Mucosa of gallbladder (tissue), 1 donor: Measurements from ENCODE around the gene MMP25. TPM values are rescaled to one million over a fixed set of nuclear protein-coding genes. Genes with fewer than 3 reads are reported as not detected.

Experiments
- DNase-seq: peaks from one replicate; pipeline ENCODE4 v3.0.0-alpha.2; 2020; ENCODE audit warnings: low spot score
- total RNA-seq: library from RNA; stranded (reverse); gene quantifications from one replicate; pipeline ENCODE4 v1.2.1, GENCODE V29; 2021
- donor health status: DM: no; HTN: no; CAD: no.

The MMP25 gene, protein sequence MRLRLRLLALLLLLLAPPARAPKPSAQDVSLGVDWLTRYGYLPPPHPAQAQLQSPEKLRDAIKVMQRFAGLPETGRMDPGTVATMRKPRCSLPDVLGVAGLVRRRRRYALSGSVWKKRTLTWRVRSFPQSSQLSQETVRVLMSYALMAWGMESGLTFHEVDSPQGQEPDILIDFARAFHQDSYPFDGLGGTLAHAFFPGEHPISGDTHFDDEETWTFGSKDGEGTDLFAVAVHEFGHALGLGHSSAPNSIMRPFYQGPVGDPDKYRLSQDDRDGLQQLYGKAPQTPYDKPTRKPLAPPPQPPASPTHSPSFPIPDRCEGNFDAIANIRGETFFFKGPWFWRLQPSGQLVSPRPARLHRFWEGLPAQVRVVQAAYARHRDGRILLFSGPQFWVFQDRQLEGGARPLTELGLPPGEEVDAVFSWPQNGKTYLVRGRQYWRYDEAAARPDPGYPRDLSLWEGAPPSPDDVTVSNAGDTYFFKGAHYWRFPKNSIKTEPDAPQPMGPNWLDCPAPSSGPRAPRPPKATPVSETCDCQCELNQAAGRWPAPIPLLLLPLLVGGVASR
- 1.1 TPM for total RNA-seq

DNA sequence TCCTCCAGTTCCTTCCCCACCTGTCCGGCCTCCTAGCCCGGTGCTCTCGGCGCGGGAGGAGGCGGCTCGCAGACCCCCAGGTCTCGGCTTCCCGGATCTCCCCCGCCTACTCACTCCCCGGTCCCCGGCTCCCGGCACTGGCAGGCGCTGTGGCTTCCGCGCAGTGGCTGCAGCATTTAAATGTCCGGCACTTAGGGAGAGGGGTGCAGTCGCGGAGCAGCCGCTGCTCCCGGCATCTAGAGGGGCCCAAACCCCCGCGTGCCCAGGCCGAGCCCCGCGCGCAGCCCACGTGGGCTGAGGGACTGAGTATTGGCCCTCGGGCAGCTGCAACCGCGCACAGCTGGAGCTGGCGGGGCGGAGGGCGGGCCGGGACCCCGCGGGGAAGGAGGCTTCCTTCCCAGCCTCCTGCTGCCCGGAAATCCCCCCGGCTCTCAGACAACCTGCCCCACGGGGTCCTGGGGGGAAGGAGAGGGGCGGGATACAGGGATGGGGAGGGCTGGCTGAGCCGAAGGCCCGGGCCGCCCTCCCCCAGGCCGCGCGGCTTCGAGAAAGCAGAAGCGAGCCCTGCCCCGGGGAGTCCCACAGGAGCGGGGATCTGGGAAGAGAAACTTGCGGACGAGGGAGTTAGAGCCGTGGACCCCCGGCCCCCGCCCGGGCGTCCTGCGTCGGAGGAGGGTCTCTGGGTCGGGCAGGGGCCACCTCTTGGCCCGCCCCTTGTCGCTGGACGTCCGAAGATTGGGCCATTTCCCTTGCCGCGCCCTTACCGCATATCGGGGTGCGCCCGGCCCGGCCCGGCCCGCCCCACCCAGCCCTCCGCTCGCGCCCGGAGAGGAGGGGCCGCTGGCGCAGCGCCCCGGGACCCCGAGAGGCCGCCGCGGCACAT lies at the start of gene MMP25:
MMP25 (plus strand) TSS at position 804 of the 883 bp plus-strand sequence. CDS start 357 bp downstream, outside the sequence.
- DNase-seq, result no peak

DNA sequence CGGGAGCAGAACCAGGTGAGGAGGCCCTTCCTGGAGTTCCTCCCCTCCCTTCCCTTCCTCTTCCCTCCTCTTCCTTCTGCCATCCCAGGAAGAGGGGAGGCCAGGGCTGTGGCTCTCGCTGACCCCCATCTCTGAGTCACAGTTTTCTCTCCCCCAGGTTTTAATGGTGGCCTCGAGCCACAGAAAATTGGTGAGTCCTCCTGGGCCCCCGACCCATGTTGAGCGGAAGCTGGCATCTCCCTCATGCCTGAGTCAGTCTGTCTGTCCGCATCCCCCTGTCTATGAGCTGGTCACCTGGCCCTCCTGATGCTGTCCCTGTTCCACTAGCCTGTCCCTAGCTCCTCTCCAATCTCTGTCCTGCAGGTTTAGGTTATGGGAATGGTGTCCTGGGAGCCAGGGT lies 46.4 kb upstream of the MMP25 start:
- no peak for DNase-seq

DNA sequence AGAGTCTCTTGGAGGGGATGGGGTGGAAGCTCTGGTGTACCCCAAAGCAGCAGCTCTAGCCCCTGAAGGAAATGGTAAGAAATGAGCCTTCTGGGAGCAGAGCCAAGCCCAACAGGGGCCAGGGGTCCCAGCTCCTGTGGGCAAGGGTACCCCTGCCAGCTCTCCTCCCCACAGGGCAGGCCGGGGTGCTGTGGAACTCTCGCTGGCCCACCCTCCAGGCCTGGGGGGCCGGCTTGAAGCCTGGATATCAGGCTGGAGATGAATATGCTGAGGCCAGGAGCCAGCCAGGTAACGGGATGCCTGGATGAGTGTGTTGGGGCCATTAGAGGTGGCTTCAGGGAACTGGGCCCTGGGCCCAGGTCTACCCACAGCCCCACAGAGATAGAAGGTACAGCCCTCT lies 45.8 kb upstream of the MMP25 start:
- DNase-seq, result no peak

DNA sequence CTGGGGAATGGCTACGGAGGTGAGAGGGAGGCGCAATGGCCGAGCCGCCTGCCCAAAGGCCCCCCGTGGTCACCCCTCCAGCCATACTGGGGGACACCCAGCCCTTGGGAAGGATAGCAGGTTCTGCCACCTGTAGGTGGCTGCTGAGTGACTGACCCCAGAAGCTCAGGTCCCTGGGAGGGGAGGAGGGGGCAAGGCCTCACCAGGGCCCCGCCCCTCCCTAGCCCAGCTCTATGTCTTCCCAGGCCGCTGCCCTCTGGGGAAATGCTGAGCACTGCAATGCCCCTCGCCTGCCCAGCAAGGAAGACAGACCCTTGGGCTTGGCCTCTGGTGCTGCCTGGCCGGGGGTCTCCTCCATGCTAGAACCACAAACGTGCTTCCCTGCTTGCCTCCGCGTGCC lies 45.0 kb upstream of the MMP25 start:
- no peak for DNase-seq

DNA sequence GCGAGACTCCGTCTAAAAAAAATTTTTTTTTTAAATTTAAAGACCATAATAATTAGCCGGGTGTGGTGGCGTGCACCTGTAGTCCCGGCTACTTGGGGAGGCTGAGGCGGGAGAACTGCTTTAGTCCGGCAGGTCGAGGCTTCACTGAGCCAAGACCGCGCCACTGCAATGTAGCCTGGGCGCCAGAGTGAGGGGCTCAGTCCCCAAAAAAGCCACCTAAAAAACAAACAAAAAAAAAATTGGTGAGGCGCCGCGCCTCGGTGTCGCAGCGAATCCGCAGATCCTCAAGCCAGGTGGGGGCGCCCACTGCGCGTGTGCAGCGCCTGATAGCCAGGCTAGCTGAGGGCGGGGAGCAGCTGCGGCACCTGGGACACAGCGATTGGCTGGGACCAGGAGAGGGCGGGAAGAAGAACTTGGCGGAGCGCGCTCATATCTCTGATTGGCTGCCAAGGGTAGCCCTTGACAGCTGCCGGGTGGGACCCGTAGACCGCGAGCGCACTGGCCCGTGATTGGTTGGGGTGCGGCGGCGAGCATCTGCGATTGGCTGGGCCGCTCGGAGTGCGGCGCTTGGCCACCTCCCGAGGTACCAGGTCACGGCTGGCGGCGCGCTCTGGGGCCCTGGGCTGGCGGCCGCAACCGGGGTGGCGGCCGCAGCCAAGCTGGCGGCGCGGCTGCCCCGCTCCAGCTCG lies 42.6 kb upstream of the MMP25 start:
- DNase-seq, result peak; percentile 98

DNA sequence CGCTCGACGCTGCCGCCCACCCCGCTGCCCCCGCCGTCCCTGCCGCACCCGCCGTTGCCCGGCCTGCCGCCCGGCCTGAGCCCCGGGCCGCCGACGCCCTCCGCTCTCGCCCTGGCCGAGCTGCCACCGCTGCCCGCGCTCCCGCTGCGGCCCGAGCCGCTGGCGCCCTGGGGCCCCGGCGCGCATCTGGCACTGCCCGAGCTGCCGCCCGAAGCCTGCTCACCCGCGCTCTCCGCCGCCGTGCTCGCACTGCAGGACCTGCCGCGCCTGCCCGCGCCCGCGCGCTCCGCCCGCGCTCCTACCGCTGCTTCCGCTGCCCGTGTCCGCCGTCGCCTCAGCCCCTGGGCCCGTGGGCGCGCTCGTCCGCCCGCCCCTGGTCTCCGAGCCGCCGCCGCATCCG lies 42.0 kb upstream of the MMP25 start:
- no peak for DNase-seq

DNA sequence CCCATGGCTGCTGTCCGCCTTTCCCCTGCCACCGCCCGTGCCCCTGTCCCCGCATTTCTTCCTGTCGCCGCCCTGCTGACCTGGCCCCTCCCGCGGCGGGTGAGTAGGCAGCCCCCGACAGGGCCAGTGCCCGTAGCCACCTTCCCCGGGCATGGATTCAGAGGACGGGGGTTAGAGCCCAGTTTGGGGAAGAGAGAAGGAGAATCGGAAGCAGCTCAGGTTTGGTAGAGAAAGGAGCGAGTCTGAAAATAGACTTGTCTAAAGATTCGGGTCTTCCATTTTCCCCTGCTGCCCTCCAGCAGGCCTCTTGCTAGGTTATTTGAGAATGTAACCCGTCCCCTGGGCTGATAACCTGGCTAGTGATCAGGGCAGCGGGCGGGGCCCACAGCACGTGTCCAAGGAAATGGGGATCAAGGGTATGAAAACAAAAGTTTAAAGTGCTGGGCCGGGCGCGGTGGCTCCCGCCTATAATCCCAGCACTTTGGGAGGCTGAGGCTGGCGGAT lies 41.5 kb upstream of the MMP25 start:
- DNase-seq, result no peak

DNA sequence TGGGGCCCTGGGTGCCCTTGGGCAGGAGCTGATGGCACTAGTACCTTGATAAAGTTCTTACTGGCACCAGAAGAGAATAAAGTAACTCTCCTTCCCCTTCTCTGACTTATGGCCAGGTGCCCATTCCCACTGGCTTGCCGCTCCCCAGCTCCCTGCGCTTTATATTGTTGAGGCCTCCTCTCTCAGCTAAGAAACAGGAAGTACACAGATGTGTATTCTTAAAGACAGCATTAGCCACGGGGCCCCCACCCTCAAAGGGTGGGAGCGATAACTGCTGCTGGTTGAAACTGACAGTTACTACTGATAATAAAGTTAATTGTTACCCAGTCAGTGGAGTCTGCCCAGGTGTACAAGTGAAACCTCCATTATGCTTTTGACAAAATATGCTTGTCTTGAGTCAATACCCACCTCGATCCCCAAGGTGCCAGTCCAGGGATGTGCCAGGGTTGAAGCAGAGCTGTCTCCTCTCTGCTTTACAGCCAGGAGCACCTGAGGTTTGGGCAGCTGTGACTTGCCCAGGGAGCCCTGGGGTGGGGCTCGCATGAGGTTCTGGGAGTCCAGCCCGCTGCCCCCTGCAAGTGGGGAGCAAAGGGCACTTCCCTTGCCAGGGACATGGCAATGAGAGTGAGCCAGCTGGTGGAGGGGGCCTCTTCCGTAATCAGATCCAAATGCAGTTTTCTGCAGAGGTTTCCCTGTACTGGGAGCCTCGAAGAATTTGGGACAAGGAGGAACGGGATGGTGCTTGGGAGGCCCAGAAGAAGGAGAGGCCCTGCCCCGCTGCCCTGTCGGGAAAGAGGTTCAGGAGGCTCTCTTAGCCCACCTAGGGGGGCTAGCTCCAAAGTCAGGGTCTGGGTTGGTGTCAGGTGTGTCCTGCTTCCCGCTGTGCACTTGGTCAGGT lies 39.1 kb upstream of the MMP25 start:
- peak; percentile 72 for DNase-seq

DNA sequence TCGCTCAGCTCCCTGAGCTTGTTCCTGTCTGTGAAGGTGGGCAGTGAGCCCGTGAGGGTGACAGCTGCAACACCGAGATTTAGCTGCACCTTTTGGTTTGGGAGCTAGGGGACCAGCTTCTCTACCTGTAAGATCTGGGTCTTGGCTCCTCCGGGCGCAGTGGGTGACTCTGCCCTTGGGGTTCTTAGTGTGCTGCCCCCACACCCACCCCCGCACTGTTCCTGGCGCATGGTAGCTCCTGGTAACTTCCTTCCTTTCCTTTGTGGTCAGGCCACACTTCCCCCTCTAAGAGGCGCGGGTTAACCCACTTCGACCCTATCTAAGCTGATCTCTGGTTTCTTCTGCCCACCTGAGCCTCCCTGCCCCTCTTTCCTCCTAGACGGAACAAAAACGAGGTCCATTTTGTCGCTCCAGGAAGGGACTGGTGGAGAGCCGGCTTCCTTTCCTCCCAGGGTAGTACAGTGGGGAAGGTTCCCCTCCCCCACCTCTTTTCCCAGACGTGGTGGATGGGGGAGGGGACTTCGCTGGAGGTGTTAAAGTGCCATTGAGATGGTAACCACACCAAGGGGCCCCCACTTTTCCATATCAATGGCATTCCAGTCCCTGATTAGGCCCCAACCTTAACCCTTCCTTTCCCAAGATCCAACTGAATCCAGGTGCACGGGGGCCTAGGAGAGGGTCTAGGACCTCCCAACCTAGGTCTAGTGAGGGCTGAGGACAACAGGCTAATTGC lies 38.2 kb upstream of the MMP25 start:
- DNase-seq, result no peak

DNA sequence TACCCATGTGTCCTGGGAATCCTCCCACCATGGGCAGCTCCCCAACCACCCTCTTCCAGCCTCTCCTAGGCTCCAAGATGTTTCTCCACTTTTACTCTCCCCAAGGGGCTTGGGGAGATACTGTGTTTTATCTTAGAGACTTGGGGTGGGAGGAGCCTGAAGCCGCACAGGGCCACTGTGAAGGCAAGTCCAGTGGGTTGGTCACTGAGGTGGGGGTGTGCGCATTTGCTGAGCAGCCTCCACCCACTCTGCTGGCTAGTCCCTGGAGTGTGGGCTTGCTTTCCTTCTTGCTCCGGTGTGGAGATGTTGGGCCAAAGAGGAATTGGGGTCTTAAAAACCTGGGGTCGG lies 37.7 kb upstream of the MMP25 start:
- DNase-seq, result no peak

DNA sequence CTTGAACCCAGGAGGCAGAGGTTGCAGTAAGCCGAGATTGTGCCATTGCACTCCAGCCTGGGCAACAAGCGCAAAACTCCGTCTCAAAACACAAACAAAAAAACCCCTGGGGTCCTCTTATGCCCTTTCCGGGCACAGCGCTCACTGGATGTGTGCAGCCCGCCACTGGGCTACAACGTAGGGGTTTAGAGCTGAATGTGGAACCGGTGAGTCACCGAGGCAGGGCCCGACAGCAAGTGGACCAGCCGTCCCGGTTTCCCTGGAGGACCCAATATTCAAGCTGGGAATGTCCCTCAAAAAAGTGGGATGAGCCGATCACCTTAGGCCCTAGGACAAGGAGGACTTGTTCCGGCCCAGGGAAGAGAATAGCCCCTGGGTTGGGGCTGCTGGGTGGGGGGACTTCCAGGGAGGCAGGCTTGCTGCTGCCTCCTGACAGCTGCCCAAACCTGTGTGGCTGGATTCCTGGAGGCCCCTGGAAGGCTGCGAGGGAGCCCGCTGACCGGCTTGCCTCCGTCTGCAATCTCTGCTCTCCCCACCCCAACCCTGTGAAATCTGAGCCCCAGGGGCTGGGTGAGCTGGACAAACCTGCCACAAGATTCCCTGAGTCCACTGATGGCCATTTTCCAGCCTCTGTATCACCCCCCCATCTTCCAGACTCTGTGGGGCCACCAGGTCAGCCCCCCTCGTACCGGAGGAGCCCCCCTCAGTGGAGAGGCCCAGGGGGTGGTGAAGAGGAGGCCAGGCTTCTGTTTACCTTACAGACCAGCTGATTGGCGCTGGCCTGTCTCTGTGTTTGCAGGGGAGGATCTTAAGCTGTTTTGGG lies 36.6 kb upstream of the MMP25 start:
- peak; percentile 62 for DNase-seq

DNA sequence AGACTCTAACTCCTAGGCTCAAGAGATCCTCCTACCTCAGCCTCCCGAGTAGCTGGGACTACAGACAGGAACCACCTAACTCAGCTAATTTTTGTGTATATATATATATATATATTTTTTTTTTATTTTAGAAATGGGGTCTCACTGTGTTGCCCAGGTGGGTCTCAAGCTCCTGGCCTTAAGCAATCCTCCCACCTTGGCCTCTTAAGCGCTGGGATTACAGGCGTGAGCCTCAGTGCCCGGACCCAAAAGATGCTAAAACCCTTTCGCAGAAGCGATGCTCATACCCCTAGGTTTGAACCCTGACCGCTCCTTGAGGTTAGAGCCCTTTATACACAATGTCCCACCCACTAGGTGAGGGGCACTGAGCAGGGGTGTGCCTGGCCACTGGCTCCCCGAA lies 35.9 kb upstream of the MMP25 start:
- no peak for DNase-seq

DNA sequence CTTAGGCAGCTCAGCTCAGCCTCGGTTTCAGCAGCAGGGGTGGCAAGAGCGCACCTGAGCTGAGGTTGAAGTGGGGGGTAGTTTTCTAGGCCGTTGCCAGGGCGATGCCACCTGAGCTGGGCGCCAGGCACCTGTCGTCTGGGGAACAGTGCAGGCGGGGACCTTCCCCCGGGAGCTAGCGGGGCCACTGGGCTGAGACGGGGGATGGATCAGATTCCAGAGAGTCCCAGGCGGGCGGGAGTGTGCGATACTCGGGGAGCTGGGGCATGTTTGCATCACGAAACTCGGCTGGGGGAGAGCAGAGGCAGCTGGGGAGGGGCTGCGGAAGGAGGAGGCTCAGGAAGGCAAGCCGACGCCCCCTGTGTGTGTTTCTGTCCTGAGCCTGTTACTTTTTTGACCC lies 34.1 kb upstream of the MMP25 start:
- DNase-seq, result no peak

DNA sequence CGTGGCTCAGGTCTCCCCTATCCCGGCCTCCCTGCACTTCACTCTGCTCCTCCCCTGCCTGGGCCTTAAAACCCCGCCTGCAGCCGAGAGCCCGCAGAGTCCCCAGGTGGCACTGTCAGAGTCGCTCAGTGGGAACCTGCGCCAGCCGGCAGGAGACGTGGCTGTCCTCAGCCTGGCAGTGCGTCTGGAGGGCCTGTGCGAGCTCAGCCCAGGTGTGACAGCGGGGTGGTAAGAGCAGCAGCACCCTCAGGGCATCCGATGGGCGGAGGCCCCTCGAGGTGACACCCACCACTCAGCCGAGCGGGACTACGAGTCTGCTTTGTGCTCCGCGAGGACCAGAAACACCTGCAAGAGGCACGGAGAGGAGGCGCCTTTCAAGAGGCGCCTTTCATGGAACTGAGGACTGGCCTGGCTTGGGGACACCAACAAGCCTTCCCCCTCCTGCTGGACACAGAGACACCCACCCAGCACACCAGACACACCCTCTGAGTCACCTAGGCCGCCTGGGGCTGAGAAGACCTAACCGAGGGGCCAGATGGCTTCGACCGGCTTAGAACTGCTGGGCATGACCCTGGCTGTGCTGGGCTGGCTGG lies 33.4 kb upstream of the MMP25 start, which contains the start of gene CLDN9:
CLDN9 (plus strand) TSS at position 96 of the 593 bp plus-strand sequence; CDS start at position 536, 440 bp downstream.
- DNase-seq, result peak; percentile 44

DNA sequence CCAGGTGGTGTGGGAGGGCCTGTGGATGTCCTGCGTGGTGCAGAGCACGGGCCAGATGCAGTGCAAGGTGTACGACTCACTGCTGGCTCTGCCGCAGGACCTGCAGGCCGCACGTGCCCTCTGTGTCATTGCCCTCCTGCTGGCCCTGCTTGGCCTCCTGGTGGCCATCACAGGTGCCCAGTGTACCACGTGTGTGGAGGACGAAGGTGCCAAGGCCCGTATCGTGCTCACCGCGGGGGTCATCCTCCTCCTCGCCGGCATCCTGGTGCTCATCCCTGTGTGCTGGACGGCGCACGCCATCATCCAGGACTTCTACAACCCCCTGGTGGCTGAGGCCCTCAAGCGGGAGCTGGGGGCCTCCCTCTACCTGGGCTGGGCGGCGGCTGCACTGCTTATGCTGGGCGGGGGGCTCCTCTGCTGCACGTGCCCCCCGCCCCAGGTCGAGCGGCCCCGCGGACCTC lies 32.8 kb upstream of the MMP25 start:
- DNase-seq, result no peak

DNA sequence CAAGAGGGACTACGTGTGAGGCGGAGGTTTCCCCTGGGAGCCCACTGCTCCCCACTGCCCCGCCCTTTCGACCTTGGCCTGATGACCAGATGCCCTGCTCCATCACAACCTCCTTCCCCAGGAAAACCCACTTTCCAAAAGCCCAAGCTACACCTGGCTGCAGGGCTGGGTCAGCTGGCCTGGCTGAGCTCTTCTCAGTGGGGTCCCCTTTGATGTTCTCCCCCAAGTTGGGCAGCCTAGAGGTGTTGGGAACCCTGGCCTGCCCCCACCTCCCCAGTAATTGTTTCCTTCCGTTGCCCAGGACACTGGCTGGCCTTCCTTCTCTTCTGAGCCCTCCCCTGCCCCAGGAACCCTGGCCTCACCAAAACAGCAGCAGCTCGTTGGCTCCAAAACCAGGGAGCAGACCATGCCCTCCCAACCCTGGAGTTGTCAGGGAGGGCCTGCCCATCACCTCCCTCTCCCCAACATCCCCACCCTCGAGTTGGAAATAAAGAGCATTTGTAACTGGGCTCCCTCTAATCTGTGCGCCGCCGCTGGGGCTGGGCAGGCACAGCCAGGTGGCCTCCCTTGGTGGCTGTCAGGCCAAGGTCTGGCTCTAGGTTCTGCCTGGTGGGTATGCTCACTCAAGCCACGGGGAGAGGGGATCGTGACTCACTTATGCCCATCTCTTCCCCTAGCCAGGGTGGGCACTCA lies 32.2 kb upstream of the MMP25 start:
- DNase-seq, result no peak

DNA sequence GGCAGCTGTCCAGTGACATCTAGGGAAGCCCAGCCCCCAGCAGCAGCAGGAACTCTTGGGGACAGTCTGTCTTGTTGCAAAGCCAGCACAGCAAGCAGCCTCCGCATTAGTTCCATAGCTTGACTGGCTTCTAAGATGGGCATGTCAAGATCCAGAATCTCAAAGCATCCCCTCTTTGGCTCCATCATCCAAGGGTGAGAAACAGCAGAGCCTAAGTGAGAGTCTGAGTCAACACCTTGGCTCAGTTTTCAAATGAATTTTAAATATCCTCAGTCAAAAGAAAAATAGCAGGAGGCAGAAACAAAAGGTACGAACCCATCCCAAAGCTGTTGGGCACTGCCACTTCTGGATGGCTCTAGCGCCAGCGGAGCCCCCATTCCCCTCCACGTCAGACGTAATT lies 31.4 kb upstream of the MMP25 start:
- no peak for DNase-seq
